T47D (cell line): Measurements from ENCODE around the gene SPATA16.

Experiments used
- DNase-seq, 2 experiments: peaks; one replicate each; pipeline versions ENCODE4 v3.0.0 to v3.0.0-alpha.2; 2011 to 2012; ENCODE audit warnings: low read depth in 1 of 2, low spot score in 1 of 2
- JUND ChIP-seq: IDR thresholded peaks from 2 replicates; pipeline ENCODE4 v1.6.1; 2012; ENCODE audit warnings: low read depth
- in situ Hi-C: cut with HindIII; loops from 2 replicates; pipeline ENCODE4 v1.10.0; 2016; ENCODE audit warnings: low sequenced_read_pairs, low pct_unique_long_range_greater_than_20kb

SPATA16 gene

GRCh38 chr3:172953571-172953970 lies 187.5 kb downstream of the SPATA16 start:
- in situ Hi-C loops = no loop called here
- no peak for TF ChIP-seq JUND

GRCh38 chr3:172951511-172951910 lies 189.5 kb downstream of the SPATA16 start:
- no peak for DNase-seq
- in situ Hi-C loops = no loop called here
- TF ChIP-seq JUND = no peak

More at GRCh38 chr3:172953571-172953970, 187.5 kb downstream of the SPATA16 start:
- DNase-seq = no peak

- in situ Hi-C loops = no loop called here
- no peak for TF ChIP-seq JUND
- DNase-seq = no peak
These were observed 195.0 kb downstream of the SPATA16 start for GRCh38 chr3:172946061-172946460.

GRCh38 chr3:172939651-172940293 lies 201.3 kb downstream of the SPATA16 start:
- DNase-seq = no peak
- in situ Hi-C loops = no loop called here
- no peak for TF ChIP-seq JUND

- in situ Hi-C loops = no loop called here
- TF ChIP-seq JUND = no peak
- no peak for DNase-seq
These were observed 202.2 kb downstream of the SPATA16 start for GRCh38 chr3:172938788-172939187.

GRCh38 chr3:172931746-172932285 lies 209.2 kb downstream of the SPATA16 start:
- TF ChIP-seq JUND = no peak
- no peak for DNase-seq
- in situ Hi-C loops = no loop called here

GRCh38 chr3:172929451-172929850 lies 211.6 kb downstream of the SPATA16 start:
- no peak for TF ChIP-seq JUND
- DNase-seq = no peak
- in situ Hi-C loops = no loop called here

- DNase-seq = no peak
- no peak for TF ChIP-seq JUND
- in situ Hi-C loops = no loop called here
These were observed 216.5 kb downstream of the SPATA16 start for GRCh38 chr3:172924546-172924945.

- DNase-seq = no peak
- in situ Hi-C loops = no loop called here
- no peak for TF ChIP-seq JUND
These were observed 221.7 kb downstream of the SPATA16 start for GRCh38 chr3:172919297-172919683.

- no peak for DNase-seq
- no peak for TF ChIP-seq JUND
- in situ Hi-C loops = no loop called here
These were observed 222.3 kb downstream of the SPATA16 start for GRCh38 chr3:172918568-172919296.

GRCh38 chr3:172918165-172918564 lies 222.9 kb downstream of the SPATA16 start:
- in situ Hi-C loops = no loop called here
- DNase-seq = no peak
- TF ChIP-seq JUND = no peak

GRCh38 chr3:172915911-172916514 lies 225.0 kb downstream of the SPATA16 start:
- in situ Hi-C loops = no loop called here
- TF ChIP-seq JUND = no peak
- DNase-seq = no peak

GRCh38 chr3:172914854-172915253 lies 226.2 kb downstream of the SPATA16 start:
- in situ Hi-C loops = no loop called here
- no peak for DNase-seq
- no peak for TF ChIP-seq JUND
